K562 (cell line): ENCODE results near the gene ODAD4. TPM values are rescaled to one million over a fixed set of nuclear protein-coding genes. Genes with fewer than 3 reads are reported as not detected.

Experiments
- CBFB ChIP-seq: sonication (generic); formaldehyde crosslinking; IDR thresholded peaks from 2 replicates; pipeline ENCODE4 v1.4.0; 2020; ENCODE audit warnings: mild to moderate bottlenecking, missing genetic modification reagents
- FOXK2 ChIP-seq, 2 experiments: fragments of 450-650 bp; IDR thresholded peaks in 1 of 2; conservative IDR thresholded peaks in 1 of 2; 2 replicates each; pipeline ENCODE4 v1.6.1; 2016; ENCODE audit warnings: low read depth in 2 of 2, mild to moderate bottlenecking in 1 of 2
- ILF3 ChIP-seq: fragments of 450-650 bp; IDR thresholded peaks from 2 replicates; pipeline ENCODE4 v1.6.1; 2018; ENCODE audit warnings: antibody characterized with exemption, mild to moderate bottlenecking, moderate library complexity, borderline replicate concordance
- SAFB2 ChIP-seq: fragments of 200-400 bp; formaldehyde crosslinking; IDR thresholded peaks from 2 replicates; pipeline ENCODE4 v1.6.1; 2018; ENCODE audit warnings: borderline replicate concordance, low read length, low read depth, moderate library complexity; ENCODE audit not compliant: severe bottlenecking
- polyA plus RNA-seq, 8 experiments: library from polyadenylated mRNA; depleted of rRNA in 4 of 8; stranded (reverse) in 5 of 8; unstranded in 3 of 8; fragments of >200 nt; fragmentation: Nextera tagmentation in 2 of 8; fragmentation: Illumina TruSeq in 1 of 8; extraction: Ambion mirVana in 2 of 8; extraction: Trizol in 1 of 8; gene quantifications; 2 replicates each; pipeline versions ENCODE4 v1.2.1 to v1.2.3, GENCODE V29; 2011 to 2014; ENCODE audit warnings: inconsistent platforms in 1 of 8, missing spikeins in 1 of 8
- total RNA-seq, 7 experiments: library from RNA; depleted of rRNA in 6 of 7; stranded (reverse); fragments of >200 nt in 6 of 7; fragmentation: Illumina TruSeq in 2 of 7; extraction: Trizol in 2 of 7; gene quantifications; 2 replicates each; pipeline versions ENCODE4 v1.2.1 to v1.2.3, GENCODE V29; 2011 to 2021; ENCODE audit warnings: low replicate concordance in 1 of 7
- TF ChIP-seq, protein P1 (sequence below): fragments of 200-600 bp; sonication (generic); IDR thresholded peaks from one replicate; pipeline ENCODE4 v1.6.1; 2012; ENCODE audit warnings: mild to moderate bottlenecking, low read depth, low read length, inconsistent platforms
- TF ChIP-seq, protein P2 (sequence below), 2 experiments: fragments of 450-650 bp; IDR thresholded peaks; 2 replicates each; pipeline ENCODE4 v1.6.1; 2016; ENCODE audit warnings: mild to moderate bottlenecking in 2 of 2, borderline replicate concordance in 1 of 2, low read depth in 1 of 2, moderate library complexity in 1 of 2

The ODAD4 gene
- total and polyA plus RNA-seq, 9 of the 15 experiments (the other 6 are each of a cell fraction or from before 2014, with no cell fraction given), result 0.09 to 0.98 (median 0.51) TPM

DNA sequence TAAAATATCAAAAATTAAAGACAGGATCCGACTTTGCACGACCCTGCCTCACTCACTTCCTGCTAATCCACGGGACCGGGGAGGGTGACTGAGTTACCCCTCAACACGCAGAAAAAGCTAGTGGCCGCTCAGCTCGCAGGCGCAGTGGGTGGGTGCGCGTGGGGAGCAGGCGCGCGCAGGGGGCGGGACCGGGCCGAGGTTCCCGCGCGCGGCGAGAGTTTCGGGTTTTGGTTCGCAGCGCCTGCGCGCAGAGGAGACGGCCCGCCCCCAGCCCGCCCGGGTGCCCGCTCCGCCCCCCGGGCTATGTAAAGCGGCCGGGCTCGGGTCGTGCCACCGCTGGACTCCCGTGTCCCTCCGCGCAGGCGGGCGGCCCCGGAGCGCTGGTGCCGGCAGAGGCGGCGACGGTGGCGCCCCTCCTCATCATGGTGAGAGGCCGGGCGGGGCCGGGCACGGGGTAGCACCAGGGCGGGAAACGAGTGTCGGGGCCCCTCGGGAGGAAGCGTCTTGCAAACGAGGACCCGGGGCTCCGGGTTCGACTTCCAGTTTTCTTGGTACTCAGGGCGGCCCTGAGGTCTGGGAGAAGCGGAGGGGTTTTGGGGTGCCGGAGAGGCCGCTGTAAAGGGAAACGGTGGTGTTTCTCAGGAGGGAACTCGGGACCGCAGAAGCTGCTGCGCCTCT lies 36.2 kb downstream of the ODAD4 start, which contains the start of gene CNP (continued):
- TF ChIP-seq, protein P1, sequence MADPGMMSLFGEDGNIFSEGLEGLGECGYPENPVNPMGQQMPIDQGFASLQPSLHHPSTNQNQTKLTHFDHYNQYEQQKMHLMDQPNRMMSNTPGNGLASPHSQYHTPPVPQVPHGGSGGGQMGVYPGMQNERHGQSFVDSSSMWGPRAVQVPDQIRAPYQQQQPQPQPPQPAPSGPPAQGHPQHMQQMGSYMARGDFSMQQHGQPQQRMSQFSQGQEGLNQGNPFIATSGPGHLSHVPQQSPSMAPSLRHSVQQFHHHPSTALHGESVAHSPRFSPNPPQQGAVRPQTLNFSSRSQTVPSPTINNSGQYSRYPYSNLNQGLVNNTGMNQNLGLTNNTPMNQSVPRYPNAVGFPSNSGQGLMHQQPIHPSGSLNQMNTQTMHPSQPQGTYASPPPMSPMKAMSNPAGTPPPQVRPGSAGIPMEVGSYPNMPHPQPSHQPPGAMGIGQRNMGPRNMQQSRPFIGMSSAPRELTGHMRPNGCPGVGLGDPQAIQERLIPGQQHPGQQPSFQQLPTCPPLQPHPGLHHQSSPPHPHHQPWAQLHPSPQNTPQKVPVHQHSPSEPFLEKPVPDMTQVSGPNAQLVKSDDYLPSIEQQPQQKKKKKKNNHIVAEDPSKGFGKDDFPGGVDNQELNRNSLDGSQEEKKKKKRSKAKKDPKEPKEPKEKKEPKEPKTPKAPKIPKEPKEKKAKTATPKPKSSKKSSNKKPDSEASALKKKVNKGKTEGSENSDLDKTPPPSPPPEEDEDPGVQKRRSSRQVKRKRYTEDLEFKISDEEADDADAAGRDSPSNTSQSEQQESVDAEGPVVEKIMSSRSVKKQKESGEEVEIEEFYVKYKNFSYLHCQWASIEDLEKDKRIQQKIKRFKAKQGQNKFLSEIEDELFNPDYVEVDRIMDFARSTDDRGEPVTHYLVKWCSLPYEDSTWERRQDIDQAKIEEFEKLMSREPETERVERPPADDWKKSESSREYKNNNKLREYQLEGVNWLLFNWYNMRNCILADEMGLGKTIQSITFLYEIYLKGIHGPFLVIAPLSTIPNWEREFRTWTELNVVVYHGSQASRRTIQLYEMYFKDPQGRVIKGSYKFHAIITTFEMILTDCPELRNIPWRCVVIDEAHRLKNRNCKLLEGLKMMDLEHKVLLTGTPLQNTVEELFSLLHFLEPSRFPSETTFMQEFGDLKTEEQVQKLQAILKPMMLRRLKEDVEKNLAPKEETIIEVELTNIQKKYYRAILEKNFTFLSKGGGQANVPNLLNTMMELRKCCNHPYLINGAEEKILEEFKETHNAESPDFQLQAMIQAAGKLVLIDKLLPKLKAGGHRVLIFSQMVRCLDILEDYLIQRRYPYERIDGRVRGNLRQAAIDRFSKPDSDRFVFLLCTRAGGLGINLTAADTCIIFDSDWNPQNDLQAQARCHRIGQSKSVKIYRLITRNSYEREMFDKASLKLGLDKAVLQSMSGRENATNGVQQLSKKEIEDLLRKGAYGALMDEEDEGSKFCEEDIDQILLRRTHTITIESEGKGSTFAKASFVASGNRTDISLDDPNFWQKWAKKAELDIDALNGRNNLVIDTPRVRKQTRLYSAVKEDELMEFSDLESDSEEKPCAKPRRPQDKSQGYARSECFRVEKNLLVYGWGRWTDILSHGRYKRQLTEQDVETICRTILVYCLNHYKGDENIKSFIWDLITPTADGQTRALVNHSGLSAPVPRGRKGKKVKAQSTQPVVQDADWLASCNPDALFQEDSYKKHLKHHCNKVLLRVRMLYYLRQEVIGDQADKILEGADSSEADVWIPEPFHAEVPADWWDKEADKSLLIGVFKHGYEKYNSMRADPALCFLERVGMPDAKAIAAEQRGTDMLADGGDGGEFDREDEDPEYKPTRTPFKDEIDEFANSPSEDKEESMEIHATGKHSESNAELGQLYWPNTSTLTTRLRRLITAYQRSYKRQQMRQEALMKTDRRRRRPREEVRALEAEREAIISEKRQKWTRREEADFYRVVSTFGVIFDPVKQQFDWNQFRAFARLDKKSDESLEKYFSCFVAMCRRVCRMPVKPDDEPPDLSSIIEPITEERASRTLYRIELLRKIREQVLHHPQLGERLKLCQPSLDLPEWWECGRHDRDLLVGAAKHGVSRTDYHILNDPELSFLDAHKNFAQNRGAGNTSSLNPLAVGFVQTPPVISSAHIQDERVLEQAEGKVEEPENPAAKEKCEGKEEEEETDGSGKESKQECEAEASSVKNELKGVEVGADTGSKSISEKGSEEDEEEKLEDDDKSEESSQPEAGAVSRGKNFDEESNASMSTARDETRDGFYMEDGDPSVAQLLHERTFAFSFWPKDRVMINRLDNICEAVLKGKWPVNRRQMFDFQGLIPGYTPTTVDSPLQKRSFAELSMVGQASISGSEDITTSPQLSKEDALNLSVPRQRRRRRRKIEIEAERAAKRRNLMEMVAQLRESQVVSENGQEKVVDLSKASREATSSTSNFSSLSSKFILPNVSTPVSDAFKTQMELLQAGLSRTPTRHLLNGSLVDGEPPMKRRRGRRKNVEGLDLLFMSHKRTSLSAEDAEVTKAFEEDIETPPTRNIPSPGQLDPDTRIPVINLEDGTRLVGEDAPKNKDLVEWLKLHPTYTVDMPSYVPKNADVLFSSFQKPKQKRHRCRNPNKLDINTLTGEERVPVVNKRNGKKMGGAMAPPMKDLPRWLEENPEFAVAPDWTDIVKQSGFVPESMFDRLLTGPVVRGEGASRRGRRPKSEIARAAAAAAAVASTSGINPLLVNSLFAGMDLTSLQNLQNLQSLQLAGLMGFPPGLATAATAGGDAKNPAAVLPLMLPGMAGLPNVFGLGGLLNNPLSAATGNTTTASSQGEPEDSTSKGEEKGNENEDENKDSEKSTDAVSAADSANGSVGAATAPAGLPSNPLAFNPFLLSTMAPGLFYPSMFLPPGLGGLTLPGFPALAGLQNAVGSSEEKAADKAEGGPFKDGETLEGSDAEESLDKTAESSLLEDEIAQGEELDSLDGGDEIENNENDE, result no peak
- no peak for TF ChIP-seq CBFB (CRISPR knock-in tag)
- TF ChIP-seq ILF3, result no peak
- TF ChIP-seq SAFB2, result no peak
- no peak for TF ChIP-seq FOXK2 (conservative IDR thresholded peaks at IDR 0.05 in 1 of 2, IDR thresholded peaks at IDR 0.05 in 1 of 2; ENCODE audit: low read depth in 2 of 2)
- TF ChIP-seq, protein P2, sequence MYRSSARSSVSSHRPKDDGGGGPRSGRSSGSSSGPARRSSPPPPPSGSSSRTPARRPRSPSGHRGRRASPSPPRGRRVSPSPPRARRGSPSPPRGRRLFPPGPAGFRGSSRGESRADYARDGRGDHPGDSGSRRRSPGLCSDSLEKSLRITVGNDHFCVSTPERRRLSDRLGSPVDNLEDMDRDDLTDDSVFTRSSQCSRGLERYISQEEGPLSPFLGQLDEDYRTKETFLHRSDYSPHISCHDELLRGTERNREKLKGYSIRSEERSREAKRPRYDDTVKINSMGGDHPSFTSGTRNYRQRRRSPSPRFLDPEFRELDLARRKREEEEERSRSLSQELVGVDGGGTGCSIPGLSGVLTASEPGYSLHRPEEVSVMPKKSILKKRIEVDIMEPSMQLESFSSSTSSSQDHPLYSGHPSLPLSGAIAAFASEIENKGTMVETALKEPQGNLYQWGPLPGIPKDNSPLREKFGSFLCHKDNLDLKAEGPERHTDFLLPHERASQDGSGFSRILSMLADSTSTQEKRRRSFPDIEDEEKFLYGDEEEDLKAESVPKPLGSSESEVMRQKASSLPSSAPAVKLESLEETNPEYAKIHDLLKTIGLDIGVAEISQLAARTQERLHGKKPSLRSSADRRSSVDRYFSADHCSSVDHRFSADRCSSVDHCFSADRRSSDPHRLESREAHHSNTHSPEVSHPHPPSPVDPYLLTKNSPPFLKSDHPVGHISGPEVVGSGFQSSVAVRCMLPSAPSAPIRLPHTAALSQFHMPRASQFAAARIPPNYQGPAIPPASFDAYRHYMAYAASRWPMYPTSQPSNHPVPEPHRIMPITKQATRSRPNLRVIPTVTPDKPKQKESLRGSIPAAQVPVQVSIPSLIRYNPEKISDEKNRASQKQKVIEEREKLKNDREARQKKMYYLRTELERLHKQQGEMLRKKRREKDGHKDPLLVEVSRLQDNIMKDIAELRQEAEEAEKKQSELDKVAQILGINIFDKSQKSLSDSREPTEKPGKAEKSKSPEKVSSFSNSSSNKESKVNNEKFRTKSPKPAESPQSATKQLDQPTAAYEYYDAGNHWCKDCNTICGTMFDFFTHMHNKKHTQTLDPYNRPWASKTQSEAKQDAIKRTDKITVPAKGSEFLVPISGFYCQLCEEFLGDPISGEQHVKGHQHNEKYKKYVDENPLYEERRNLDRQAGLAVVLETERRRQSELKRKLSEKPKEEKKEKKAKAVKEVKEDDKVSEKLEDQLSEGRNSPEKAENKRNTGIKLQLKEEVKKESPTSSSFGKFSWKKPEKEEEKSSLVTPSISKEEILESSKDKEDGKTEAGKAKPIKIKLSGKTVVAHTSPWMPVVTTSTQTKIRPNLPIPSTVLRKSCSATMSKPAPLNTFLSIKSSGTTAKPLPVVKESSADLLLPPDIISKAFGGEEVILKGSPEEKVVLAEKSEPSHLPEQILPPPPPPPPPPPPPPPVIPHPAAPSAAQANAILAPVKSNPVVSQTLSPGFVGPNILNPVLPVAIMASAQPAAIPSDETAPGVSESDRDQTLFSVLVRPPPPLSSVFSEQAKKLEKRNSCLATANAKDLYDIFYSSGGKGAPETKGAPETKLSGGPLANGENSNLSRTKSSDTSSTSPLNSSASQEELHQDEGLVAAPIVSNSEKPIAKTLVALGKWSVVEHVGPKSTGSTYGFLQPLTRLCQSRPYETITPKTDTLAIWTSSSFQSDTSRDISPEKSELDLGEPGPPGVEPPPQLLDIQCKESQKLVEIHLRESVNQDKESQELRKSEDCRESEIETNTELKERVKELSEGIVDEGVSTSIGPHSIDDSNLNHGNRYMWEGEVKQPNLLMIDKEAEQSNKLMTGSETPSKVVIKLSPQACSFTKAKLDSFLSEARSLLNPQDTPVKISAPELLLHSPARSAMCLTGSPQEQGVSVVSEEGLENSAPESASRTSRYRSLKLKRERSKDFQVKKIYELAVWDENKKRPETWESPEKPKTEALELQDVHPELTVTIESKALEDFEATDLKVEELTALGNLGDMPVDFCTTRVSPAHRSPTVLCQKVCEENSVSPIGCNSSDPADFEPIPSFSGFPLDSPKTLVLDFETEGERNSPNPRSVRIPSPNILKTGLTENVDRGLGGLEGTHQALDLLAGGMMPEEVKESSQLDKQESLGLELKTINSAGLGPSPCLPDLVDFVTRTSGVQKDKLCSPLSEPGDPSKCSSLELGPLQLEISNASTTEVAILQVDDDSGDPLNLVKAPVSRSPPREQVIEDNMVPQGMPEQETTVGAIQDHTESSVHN (IDR thresholded peaks at IDR 0.05; ENCODE audit: borderline replicate concordance in 1 of 2, low read depth in 1 of 2), result no peak
